ENCODE results near the gene HIPK2.

Gene HIPK2

GRCh38 chr7:139715194-139715815 is 62.5 kb downstream of the HIPK2 start:
- no peaks in the 10 kb centered on the region for H3K27me3 ChIP-seq
- no peak for TF ChIP-seq CTCF (IDR thresholded peaks at IDR 0.05; ENCODE audit: low read depth, low read length)
- no peak overlapping the region for H3K4me3 ChIP-seq (ENCODE audit: low read depth, low read length)
- H3K9me3 ChIP-seq: no peaks in the 10 kb centered on the region
- DNase-seq: no peak
- no peaks in the 10 kb centered on the region for H3K4me1 ChIP-seq
- peaks cover 12% of the 10 kb centered on the region for H3K36me3 ChIP-seq

DNA sequence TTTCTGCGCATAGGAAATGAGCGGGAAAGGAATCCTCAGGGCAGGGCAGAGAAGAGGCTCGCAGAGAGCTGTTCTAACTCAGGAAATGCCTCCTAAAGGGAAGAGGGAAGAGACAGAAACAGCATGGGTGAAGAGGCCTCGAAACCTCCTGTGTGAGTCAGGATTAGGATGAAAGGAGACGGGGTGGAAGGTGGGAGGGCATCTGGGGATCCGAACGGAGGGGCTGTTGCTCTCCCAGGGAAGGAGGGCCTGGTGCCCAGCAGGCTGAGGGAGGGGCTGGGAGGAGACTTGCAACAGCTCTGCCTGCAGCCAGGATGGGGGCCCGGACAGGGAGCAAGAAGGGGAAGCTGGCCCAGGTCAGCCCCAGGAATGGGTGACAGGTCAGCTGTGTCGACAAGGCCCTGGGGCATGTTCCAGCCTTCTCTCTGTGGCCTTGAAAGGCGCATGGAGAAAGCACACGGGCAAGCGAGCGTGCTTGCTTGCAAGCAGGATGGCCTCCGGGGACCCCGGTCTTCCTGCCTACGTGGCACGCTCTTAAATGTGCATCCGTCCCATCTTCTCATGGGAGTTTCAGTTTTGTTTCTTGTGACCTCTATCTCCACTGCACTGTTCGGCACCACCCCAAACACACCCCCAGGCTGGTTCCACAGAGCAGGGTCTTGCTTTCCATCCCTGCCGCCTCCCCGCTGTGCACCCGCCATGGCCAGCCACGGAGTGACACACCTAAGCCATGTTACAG is 63.5 kb downstream of the HIPK2 start:
- no peak for DNase-seq
- no peak overlapping the region for H3K4me3 ChIP-seq (ENCODE audit: low read depth, low read length)

DNA sequence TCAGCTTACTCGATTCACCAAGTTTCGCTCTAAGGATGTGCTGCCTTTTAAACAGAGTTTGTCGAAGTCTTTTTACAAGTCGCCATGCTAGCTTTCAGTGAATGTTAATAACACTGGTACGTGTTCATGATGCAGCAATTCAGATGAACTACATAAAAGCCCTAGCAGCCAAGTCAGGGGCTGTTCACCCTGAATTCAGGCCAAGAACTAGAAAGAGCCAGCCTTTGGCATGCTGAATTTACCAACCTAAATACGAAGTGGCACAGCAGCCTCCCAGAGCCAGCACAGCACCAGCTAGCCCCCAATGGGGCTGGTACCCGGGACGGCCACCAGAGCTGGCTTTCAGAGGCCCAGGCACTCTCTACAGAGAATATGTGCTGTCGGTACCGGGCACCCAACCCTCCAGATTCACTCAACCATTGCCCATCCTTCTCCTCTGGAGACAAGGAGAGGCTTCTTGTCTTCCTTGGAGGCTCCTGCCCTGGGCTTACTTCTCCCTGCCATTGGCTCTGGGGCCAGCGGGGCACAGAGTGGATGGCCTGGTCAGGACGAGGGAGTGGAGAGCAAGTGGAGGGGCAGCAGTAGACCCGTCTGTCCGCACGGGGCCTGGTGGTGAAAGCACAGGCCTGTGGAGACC is 64.2 kb downstream of the HIPK2 start:
- peaks cover 12% of the 10 kb centered on the region for H3K36me3 ChIP-seq
- H3K9me3 ChIP-seq: no peaks in the 10 kb centered on the region
- no peak overlapping the region for H3K4me3 ChIP-seq (ENCODE audit: low read depth, low read length)
- no peaks in the 10 kb centered on the region for H3K27me3 ChIP-seq
- DNase-seq: no peak
- TF ChIP-seq CTCF (IDR thresholded peaks at IDR 0.05; ENCODE audit: low read depth, low read length): no peak
- no peaks in the 10 kb centered on the region; the same call in 1 of the 2 replicates for H3K4me1 ChIP-seq

More for the DNA sequence above, 63.5 kb downstream of the HIPK2 start:
- H3K4me1 ChIP-seq: no peaks in the 10 kb centered on the region; the same call in 1 of the 2 replicates
- peaks cover 12% of the 10 kb centered on the region for H3K36me3 ChIP-seq
- TF ChIP-seq CTCF (IDR thresholded peaks at IDR 0.05; ENCODE audit: low read depth, low read length): no peak
- no peaks in the 10 kb centered on the region for H3K9me3 ChIP-seq
- no peaks in the 10 kb centered on the region for H3K27me3 ChIP-seq

- no peak for TF ChIP-seq CTCF (IDR thresholded peaks at IDR 0.05; ENCODE audit: low read depth, low read length)
- Histone ChIP-seq H3K27me3 (no peaks in the 10 kb centered on the region), H3K4me3 (ENCODE audit: low read depth, low read length) (no peak overlapping the region), H3K36me3 (peaks cover 12% of the 10 kb centered on the region), H3K4me1 (no peaks in the 10 kb centered on the region; the same call in 1 of the 2 replicates), H3K9me3 (no peaks in the 10 kb centered on the region)
- DNase-seq: no peak
Measured at GRCh38 chr7:139713061-139713460, 64.7 kb downstream of the HIPK2 start.

DNA sequence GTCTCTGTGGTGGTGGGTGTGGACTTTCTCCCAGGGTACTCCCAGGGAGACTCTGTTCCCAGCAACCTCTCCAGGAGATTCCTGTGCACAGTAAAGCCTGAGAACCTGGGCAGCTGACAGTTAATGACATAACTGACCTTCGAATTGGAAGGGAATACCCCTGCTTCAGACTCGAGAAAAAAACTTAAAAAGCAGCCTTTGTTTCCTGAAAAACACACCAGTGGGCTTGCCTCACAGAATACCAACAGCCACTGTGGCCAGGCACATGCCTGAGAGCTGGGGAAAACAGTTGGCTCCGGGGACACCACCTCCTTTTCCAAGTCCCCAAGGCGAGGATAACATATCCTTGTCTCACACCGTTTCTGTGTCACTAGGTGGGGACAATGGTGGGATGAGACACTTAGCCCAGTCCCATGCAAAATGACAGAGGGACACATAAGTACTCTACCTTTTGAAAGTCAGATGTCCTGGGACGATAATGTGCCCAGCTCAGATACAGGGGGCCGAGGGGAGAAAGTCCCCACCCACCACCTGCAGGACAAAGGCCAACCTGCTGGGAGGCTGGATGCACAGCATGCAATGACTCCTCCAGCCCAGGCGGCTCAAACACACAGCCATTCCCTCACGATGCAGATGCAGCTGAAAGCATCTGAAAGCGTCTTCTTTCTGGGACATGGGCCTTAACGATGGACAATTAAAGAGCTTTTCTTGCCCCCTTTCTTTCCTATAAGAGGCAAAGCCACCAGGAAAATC is 65.6 kb downstream of the HIPK2 start:
- no peak for DNase-seq
- Histone ChIP-seq H3K36me3 (peaks cover 12% of the 10 kb centered on the region), H3K9me3 (no peaks in the 10 kb centered on the region), H3K27me3 (no peaks in the 10 kb centered on the region), H3K4me1 (no peaks in the 10 kb centered on the region; the same call in 1 of the 2 replicates), H3K4me3 (ENCODE audit: low read depth, low read length) (no peak overlapping the region)
- no peak for TF ChIP-seq CTCF (IDR thresholded peaks at IDR 0.05; ENCODE audit: low read depth, low read length)

All from BE2C (cell line).